Fibroblast of villous mesenchyme (primary cell): Measurements from ENCODE around the gene RBMY1A1. TPM values are rescaled to one million over a fixed set of nuclear protein-coding genes. Genes with fewer than 3 reads are reported as not detected.
"Not testable (repeated sequence)": the region's sequence is repeated elsewhere in the genome, so short reads cannot be mapped to it uniquely, and the experiment has no call there.

Source experiments
- DNase-seq: peaks from one replicate; pipeline ENCODE4 v3.0.0-alpha.2; 2010; ENCODE audit warnings: low read depth
- H3K4me3 ChIP-seq: 2 replicates; pipeline ENCODE4 v1.5.1; 2011; ENCODE audit warnings: low read depth, mild to moderate bottlenecking, low read length
- CTCF ChIP-seq: IDR thresholded peaks from 2 replicates; pipeline ENCODE4 v1.5.1; 2012; ENCODE audit warnings: low read depth, mild to moderate bottlenecking, low read length; ENCODE audit not compliant: insufficient read depth
- total RNA-seq: library from RNA; depleted of rRNA; stranded (reverse); fragments of >200 nt; gene quantifications from 2 replicates; pipeline ENCODE4 v1.2.3, GENCODE V29; 2012

Gene RBMY1A1
- total RNA-seq: not detected in 2 replicates

DNA sequence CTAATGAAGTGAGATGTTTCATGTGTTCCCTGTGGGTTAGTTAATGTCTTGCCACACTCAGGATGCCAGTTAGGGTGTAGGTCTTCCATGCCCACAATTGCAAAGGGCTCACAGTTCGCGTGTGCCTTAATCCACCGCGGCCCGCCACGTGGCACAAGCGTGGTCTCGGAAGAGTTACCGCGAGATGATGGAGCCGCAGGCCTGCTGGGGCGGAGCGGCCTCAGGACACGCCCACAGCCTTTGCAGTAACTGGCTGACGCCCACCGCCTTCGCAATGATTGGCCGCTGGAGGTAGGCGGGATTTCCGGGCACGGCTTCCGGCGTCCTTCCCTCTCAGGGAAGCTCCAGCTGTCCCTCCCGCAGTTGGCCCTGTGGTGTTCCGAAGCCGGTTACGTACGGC is at the start of gene RBMY1A1:
TSS of gene RBMY1A1 (plus strand) at position 301 of the 400 bp plus-strand sequence. CDS start 2,013 bp downstream, outside the sequence.
- not testable (repeated sequence) for H3K4me3 ChIP-seq, DNase-seq

- DNase-seq, H3K4me3 ChIP-seq: not testable (repeated sequence)
Measured at GRCh38 chrY:21511038-21511437, 23.6 kb upstream of the RBMY1A1 start, which contains the start of gene RBMY1B. Gene RBMY1B (plus strand): TSS chrY:21511338. CDS start chrY:21513351, 2,013 bp downstream.

DNA sequence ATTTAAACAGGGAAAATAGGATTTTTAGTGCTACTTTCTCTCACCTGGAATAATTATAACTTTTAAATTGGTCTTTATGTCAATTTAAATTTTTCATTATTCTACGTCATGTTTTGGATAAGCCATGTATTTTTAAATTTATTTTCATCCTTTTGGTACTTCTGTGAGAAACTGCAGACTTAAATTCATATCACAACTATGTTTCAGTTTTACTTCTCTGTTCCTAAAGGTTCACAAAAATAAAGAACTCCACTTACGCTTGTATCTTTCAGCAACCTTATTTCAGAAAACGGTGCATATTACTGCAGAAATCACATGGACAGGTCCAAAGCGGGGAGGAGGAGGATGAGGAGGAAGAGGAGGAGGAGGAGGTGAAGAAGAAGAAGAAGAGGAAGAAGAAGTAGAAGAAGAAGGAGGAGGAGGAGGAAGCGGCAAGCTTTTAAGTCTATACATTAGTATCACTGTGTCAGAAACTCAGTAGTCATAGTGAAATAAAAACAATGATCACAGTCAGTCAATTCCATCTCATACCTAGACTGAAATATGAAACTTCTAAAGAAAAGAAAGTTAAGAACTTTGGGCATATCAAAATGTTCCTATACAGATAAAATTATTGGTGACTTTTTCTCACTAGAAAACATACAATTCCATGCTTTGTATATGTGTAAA is 24.8 kb downstream of the RBMY1A1 start:
- DNase-seq, H3K4me3 ChIP-seq: not testable (repeated sequence)

DNA sequence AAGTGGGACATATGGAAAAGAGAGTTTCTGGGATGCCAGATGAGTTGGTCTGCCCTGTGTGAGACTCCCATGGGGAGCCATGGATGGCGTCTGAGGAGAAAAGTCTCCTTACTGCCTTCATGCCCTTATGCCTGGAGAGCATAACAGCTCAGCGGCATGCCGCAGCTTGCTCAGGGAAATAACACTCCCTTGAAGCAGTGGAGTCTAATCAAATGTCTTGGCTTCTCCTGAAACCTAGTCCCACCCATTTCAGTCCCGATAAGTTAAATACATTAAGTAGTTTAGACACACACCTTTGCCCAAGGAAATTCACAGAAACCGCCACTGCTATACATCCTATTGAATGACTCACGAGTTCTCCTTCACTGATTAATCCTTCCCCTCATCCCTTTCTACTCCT is 50.8 kb downstream of the RBMY1A1 start:
- H3K4me3 ChIP-seq: no peak overlapping the region
- no peak for TF ChIP-seq CTCF
- DNase-seq: no peak

GRCh38 chrY:21586454-21586853 is 51.8 kb downstream of the RBMY1A1 start:
- DNase-seq, H3K4me3 ChIP-seq: not testable (repeated sequence)

DNA sequence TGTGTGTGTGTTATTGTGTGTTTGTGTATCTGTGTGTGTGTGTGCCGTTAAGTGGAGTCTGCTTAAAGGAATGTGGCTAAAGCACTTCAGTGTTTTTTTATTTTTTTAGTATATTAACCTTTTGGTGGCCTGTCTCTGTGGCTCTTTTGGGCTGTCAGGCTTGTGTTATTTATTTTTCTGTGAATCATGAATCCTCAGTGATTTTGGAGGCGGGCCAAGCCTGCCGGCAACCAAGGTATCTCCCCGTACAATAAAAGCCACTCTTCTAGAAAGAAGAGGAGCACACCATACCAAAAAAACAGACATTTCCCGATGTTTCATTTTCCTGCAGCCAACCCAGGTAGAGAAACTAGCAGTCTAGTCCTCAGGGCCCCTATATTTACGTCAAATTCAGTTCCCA is 57.4 kb downstream of the RBMY1A1 start:
- no peak for TF ChIP-seq CTCF
- H3K4me3 ChIP-seq: no peak overlapping the region
- no peak for DNase-seq

- not testable (repeated sequence) for H3K4me3 ChIP-seq, DNase-seq
Measured at GRCh38 chrY:21596287-21596686, 61.6 kb downstream of the RBMY1A1 start.

Other genes with a start within 250 kb of the RBMY1A1 start
- not detected in 2 replicates for gene RBMY1B, start 23.5 kb upstream of the RBMY1A1 start, total RNA-seq